ENCODE data around the gene TTC16.

TTC16 gene

GRCh38 chr9:127698985-127699670 is 16.8 kb upstream of the TTC16 start:
- DNase-seq = peak; percentile 95

- no peak for DNase-seq
Measured at GRCh38 chr9:127700140-127700539, 15.7 kb upstream of the TTC16 start.

- DNase-seq = no peak
Measured at GRCh38 chr9:127700594-127701255, 15.2 kb upstream of the TTC16 start.

GRCh38 chr9:127703289-127703946 is 12.5 kb upstream of the TTC16 start:
- DNase-seq = no peak

- DNase-seq = no peak
Measured at GRCh38 chr9:127705577-127706379, 10.1 kb upstream of the TTC16 start.

GRCh38 chr9:127706836-127707241 is 9.0 kb upstream of the TTC16 start, which contains the start of gene CFAP157:
CFAP157 (plus strand) TSS chr9:127706988; CDS start chr9:127707032, 44 bp downstream.
- DNase-seq = no peak

GRCh38 chr9:127707766-127708165 is 8.1 kb upstream of the TTC16 start:
- no peak for DNase-seq

- no peak for DNase-seq
Measured at GRCh38 chr9:127708952-127709587, 6.8 kb upstream of the TTC16 start.

GRCh38 chr9:127710204-127710783 is 5.6 kb upstream of the TTC16 start:
- DNase-seq = no peak

- DNase-seq = no peak
Measured at GRCh38 chr9:127711226-127711701, 4.6 kb upstream of the TTC16 start.

- no peak for DNase-seq
Measured at GRCh38 chr9:127711831-127712274, 4.0 kb upstream of the TTC16 start.

- DNase-seq = no peak
Measured at GRCh38 chr9:127712371-127712770, 3.5 kb upstream of the TTC16 start.

- no peak for DNase-seq
Measured at GRCh38 chr9:127712867-127713266, 3.0 kb upstream of the TTC16 start.

GRCh38 chr9:127714020-127714750 is 1.7 kb upstream of the TTC16 start:
- no peak for DNase-seq

- DNase-seq = no peak
Measured at GRCh38 chr9:127714951-127715469, 869 bp upstream of the TTC16 start.

- no peak for DNase-seq
Measured at GRCh38 chr9:127716412-127716811, 533 bp downstream of the TTC16 start.

- no peak for DNase-seq
Measured at GRCh38 chr9:127717766-127718165, 1.9 kb downstream of the TTC16 start.

GRCh38 chr9:127720031-127720864 is 4.4 kb downstream of the TTC16 start:
- DNase-seq = no peak

- DNase-seq = no peak
Measured at GRCh38 chr9:127720865-127721227, 5.0 kb downstream of the TTC16 start.

- DNase-seq = no peak
Measured at GRCh38 chr9:127721391-127721821, 5.5 kb downstream of the TTC16 start.
